OCI-LY7 (cell line): Measurements from ENCODE around the gene EEF1A1.

Source experiments
- CTCF ChIP-seq: fragments of 200-600 bp; sonication (generic); conservative IDR thresholded peaks from 2 replicates; pipeline ENCODE4 v1.5.1; 2014; ENCODE audit warnings: mild to moderate bottlenecking, antibody characterized with exemption, low read length, moderate library complexity, mixed read lengths
- EZH2phosphoT487 ChIP-seq: fragments of 200-600 bp; sonication (generic); IDR thresholded peaks from 2 replicates; pipeline ENCODE4 v1.6.1; 2018; ENCODE audit warnings: low read depth, borderline replicate concordance, mild to moderate bottlenecking, mixed run types, antibody characterized with exemption, low read length, moderate library complexity, mixed read lengths

GRCh38 chr6:73564578-73565345 is 43.9 kb upstream of the EEF1A1 start:
- no peak for TF ChIP-seq CTCF
- TF ChIP-seq EZH2phosphoT487 = no peak
